CD14-positive monocyte (primary cell): Measurements from ENCODE around the gene DYNC1LI1. TPM values are rescaled to one million over a fixed set of nuclear protein-coding genes. Genes with fewer than 3 reads are reported as not detected.
A peak's percentile ranks its signal among the peaks of the same experiment; 100 is the strongest.

Experiments used
- DNase-seq, 3 donors: peaks; one replicate each; pipeline ENCODE4 v3.0.0-alpha.2; 2011 to 2022
- H2AFZ ChIP-seq: 2 replicates; pipeline ENCODE4 v1.6.0; 2012; ENCODE audit warnings: mild to moderate bottlenecking, low read depth, low read length, inconsistent platforms; ENCODE audit not compliant: insufficient read depth, poor library complexity, severe bottlenecking
- H3K27ac ChIP-seq, 2 donors: 1 replicate in 1 of 2; 2 replicates in 1 of 2; pipeline ENCODE4 v1.5.1; 2012 to 2013; ENCODE audit warnings: low read length in 2 of 2, control low read depth in 1 of 2, inconsistent platforms in 1 of 2, low read depth in 1 of 2, mild to moderate bottlenecking in 1 of 2
- H3K27me3 ChIP-seq, 2 donors: one replicate each; pipeline versions ENCODE4 v1.6.0 to v1.6.1; 2011 to 2013; ENCODE audit warnings: low read length in 2 of 2; ENCODE audit not compliant: control insufficient read depth in 2 of 2, insufficient read depth in 2 of 2
- H3K36me3 ChIP-seq, 2 donors: replicated peaks in 1 of 2; 1 replicate in 1 of 2; 2 replicates in 1 of 2; pipeline versions ENCODE4 v1.5.1 to v1.6.1; 2012 to 2013; ENCODE audit warnings: low read length in 2 of 2, control low read depth in 1 of 2, inconsistent platforms in 1 of 2, mild to moderate bottlenecking in 1 of 2; ENCODE audit not compliant: insufficient read depth in 2 of 2, control insufficient read depth in 1 of 2
- H3K4me1 ChIP-seq, 2 donors: 1 replicate in 1 of 2; 2 replicates in 1 of 2; pipeline versions ENCODE4 v1.5.1 to v1.6.1; 2012 to 2013; ENCODE audit warnings: low read length in 2 of 2, control low read depth in 1 of 2, inconsistent platforms in 1 of 2, mild to moderate bottlenecking in 1 of 2, moderate library complexity in 1 of 2; ENCODE audit not compliant: insufficient read depth in 2 of 2, control insufficient read depth in 1 of 2
- H3K4me2 ChIP-seq: replicated peaks from 2 replicates; pipeline ENCODE3; 2012; ENCODE audit warnings: low read length, moderate library complexity, mild to moderate bottlenecking; ENCODE audit not compliant: poor library complexity, severe bottlenecking; ENCODE audit errors: extremely low read depth
- H3K4me3 ChIP-seq, 3 experiments: fragments of 200-600 bp in 1 of 3; sonication (generic) in 1 of 3; replicated peaks in 1 of 3; 1 replicate in 2 of 3; 2 replicates in 1 of 3; pipeline ENCODE4 v1.5.1; 2011 to 2013; ENCODE audit warnings: low read length in 3 of 3, mild to moderate bottlenecking in 3 of 3, control low read depth in 2 of 3, low read depth in 2 of 3, inconsistent platforms in 1 of 3, moderate library complexity in 1 of 3
- H3K79me2 ChIP-seq: 2 replicates; pipeline ENCODE4 v1.6.0; 2012; ENCODE audit warnings: mild to moderate bottlenecking, control low read depth, inconsistent platforms, low read length, moderate library complexity; ENCODE audit not compliant: insufficient read depth
- H3K9ac ChIP-seq: 2 replicates; pipeline ENCODE4 v1.6.0; 2017; ENCODE audit warnings: low read length, mild to moderate bottlenecking; ENCODE audit not compliant: insufficient read depth, poor library complexity, severe bottlenecking
- H3K9me3 ChIP-seq, 2 donors: replicated peaks in 1 of 2; 1 replicate in 1 of 2; 2 replicates in 1 of 2; pipeline versions ENCODE4 v1.5.1 to v1.6.1; 2012 to 2013; ENCODE audit warnings: low read length in 2 of 2, control low read depth in 1 of 2; ENCODE audit not compliant: control insufficient read depth in 1 of 2, insufficient read depth in 1 of 2
- H4K20me1 ChIP-seq: 2 replicates; pipeline ENCODE4 v1.6.0; 2012; ENCODE audit warnings: mild to moderate bottlenecking, low read length, control low read depth, moderate library complexity; ENCODE audit not compliant: insufficient read depth
- H3K27ac Mint-ChIP-seq, 7 donors: one replicate each; pipeline ENCODE4 v1.8.0; 2020; ENCODE audit warnings: mild to moderate bottlenecking in 7 of 7, mixed read lengths in 7 of 7, moderate library complexity in 6 of 7, inconsistent platforms in 2 of 7
- H3K27me3 Mint-ChIP-seq, 3 donors: one replicate each; pipeline ENCODE4 v1.8.0; 2021 to 2022; ENCODE audit warnings: low read depth in 3 of 3, mild to moderate bottlenecking in 3 of 3, mixed read lengths in 3 of 3, moderate library complexity in 3 of 3, inconsistent platforms in 1 of 3
- H3K36me3 Mint-ChIP-seq, 2 donors: one replicate each; pipeline ENCODE4 v1.8.0; 2020; ENCODE audit warnings: mixed read lengths in 2 of 2, inconsistent platforms in 1 of 2, mild to moderate bottlenecking in 1 of 2
- H3K4me1 Mint-ChIP-seq: one replicate; pipeline ENCODE4 v1.8.0; 2020; ENCODE audit warnings: mild to moderate bottlenecking, mixed read lengths
- H3K4me3 Mint-ChIP-seq, 2 donors: one replicate each; pipeline ENCODE4 v1.8.0; 2020; ENCODE audit warnings: mild to moderate bottlenecking in 2 of 2, mixed read lengths in 2 of 2, moderate library complexity in 1 of 2
- H3K9me3 Mint-ChIP-seq, 7 donors: one replicate each; pipeline ENCODE4 v1.8.0; 2020 to 2022; ENCODE audit warnings: mixed read lengths in 7 of 7, mild to moderate bottlenecking in 6 of 7, moderate library complexity in 6 of 7, inconsistent platforms in 2 of 7
- WGBS: methylation state at CpG from one replicate; pipeline ENCODE4 v1.1.5; 2013; ENCODE audit warnings: missing lambda C conversion rate; ENCODE audit not compliant: insufficient coverage; 5-methylcytosine and 5-hydroxymethylcytosine counted together
- intact Hi-C, 2 donors: fragments of 100-400 bp; cut with micrococcal nuclease; formaldehyde crosslinking; loops; one replicate each; pipeline versions ENCODE4 v1.15.0 to v1.15.1; 2023
- polyA plus RNA-seq, 3 donors: library from polyadenylated mRNA; depleted of rRNA in 1 of 3; unstranded in 2 of 3; stranded (reverse) in 1 of 3; fragments of 300-500 nt in 2 of 3; fragments of >200 nt in 1 of 3; fragmentation: Illumina TruSeq in 2 of 3; gene quantifications; 1 replicate in 2 of 3; 2 replicates in 1 of 3; pipeline ENCODE4 v1.2.3, GENCODE V29; 2012 to 2021
- TF ChIP-seq, protein P1 (sequence below): fragments of 200-600 bp; IDR thresholded peaks from one replicate; pipeline ENCODE4 v1.8.0; 2022; ENCODE audit warnings: antibody characterized with exemption, mild to moderate bottlenecking

DYNC1LI1 gene
- polyA plus RNA-seq, 3 donors, result 23.5 to 50.1 (median 46.8) TPM

DNA sequence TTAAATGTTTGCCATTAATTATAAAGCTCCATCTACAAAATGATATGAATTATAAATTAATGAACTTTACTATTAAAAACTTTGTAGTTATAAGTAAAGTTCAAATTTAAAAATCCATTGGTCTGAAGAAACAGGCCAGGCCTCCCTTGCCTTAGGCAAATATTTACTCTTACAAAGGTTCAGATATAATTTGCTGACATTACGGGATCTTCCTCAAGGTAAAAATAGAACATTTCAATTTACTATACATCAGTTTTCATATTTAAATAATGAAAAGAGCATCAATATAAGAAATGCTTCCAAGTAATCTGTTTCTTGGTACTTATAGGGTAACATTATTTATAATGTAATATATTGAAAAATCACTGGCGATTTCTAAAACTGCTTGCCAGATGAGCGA is 71.7 kb downstream of the DYNC1LI1 start:
- H3K4me1 Mint-ChIP-seq, result peaks cover 61% of the 10 kb centered on the region
- Histone ChIP-seq H3K4me1 (peaks cover 47 to 63% of the 10 kb centered on the region in 2 donors), H4K20me1 (peaks cover 75% of the 10 kb centered on the region), H3K27ac (peak overlapping the region; percentile 61 to 81), H3K79me2 (peaks cover 89% of the 10 kb centered on the region), H3K9ac (no peak overlapping the region), H3K27me3 (no peaks in the 10 kb centered on the region), H3K4me3 (peak overlapping the region in 1 of 3 experiments; percentile 57), H3K9me3 (no peaks in the 10 kb centered on the region), H3K36me3 (peaks cover 0 to 14% of the 10 kb centered on the region in 2 donors), H3K4me2 (peak overlapping the region; percentile 77), H2AFZ (no peak overlapping the region)
- intact Hi-C loops, result no loop called here
- TF ChIP-seq, protein P1, sequence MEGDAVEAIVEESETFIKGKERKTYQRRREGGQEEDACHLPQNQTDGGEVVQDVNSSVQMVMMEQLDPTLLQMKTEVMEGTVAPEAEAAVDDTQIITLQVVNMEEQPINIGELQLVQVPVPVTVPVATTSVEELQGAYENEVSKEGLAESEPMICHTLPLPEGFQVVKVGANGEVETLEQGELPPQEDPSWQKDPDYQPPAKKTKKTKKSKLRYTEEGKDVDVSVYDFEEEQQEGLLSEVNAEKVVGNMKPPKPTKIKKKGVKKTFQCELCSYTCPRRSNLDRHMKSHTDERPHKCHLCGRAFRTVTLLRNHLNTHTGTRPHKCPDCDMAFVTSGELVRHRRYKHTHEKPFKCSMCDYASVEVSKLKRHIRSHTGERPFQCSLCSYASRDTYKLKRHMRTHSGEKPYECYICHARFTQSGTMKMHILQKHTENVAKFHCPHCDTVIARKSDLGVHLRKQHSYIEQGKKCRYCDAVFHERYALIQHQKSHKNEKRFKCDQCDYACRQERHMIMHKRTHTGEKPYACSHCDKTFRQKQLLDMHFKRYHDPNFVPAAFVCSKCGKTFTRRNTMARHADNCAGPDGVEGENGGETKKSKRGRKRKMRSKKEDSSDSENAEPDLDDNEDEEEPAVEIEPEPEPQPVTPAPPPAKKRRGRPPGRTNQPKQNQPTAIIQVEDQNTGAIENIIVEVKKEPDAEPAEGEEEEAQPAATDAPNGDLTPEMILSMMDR, result no peak
- no peak overlapping the region for H3K4me3 Mint-ChIP-seq
- peaks cover 14 to 37% of the 10 kb centered on the region in 2 donors for H3K36me3 Mint-ChIP-seq
- H3K9me3 Mint-ChIP-seq, result no peaks in the 10 kb centered on the region
- H3K27ac Mint-ChIP-seq, result peak overlapping the region in 3 of 7 donors; percentile 85 to 90 (median 90)
- WGBS, result 100% methylated on average over 2 of the region's 3 CpGs
- no peaks in the 10 kb centered on the region for H3K27me3 Mint-ChIP-seq
- DNase-seq, result no peak

DNA sequence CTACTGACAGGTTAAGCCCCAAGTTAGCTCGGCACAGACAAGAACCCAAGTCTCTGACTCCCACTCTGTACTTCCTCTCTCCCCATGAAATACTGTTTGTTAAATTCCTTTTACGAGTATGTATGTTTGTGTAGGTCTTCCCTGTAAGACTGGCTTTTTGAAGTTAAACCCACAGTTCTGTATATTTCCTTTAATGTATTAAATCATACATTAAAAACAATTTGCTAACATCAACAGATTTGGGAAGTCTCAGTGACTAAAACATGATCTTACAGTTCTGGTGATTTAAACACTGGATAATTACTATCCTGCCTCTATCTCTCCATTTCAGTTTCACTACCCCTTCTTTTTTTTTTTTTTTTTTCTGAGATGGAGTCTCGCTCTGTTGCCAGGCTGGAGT is 72.4 kb downstream of the DYNC1LI1 start:
- H3K4me3 ChIP-seq, result peak overlapping the region in 2 of 3 experiments; percentile 2 to 57
- Mint-ChIP-seq H3K27me3 (no peaks in the 10 kb centered on the region), H3K4me1 (peaks cover 60% of the 10 kb centered on the region), H3K9me3 (no peaks in the 10 kb centered on the region), H3K4me3 (peak overlapping the region; percentile 68 to 71), H3K36me3 (peaks cover 14 to 37% of the 10 kb centered on the region in 2 donors), H3K27ac (peak overlapping the region; percentile 85 to 93 (median 90))
- intact Hi-C loops, result no loop called here
- H3K27ac ChIP-seq, result peak overlapping the region; percentile 61 to 81
- peak overlapping the region; percentile 77 for H3K4me2 ChIP-seq
- H3K4me1 ChIP-seq, result peaks cover 45 to 69% of the 10 kb centered on the region in 2 donors
- peak; percentile 18 to 55 (median 47) for DNase-seq
- peaks cover 0 to 20% of the 10 kb centered on the region in 2 donors for H3K36me3 ChIP-seq
- H3K9me3 ChIP-seq, result no peaks in the 10 kb centered on the region
- H3K79me2 ChIP-seq, result peaks cover 97% of the 10 kb centered on the region
- no peak overlapping the region for H2AFZ ChIP-seq
- no peak overlapping the region for H3K9ac ChIP-seq
- peaks cover 83% of the 10 kb centered on the region for H4K20me1 ChIP-seq
- TF ChIP-seq, protein P1, result no peak
- WGBS, result no CpG with 5 or more reads among the region's 3 CpGs
- no peaks in the 10 kb centered on the region for H3K27me3 ChIP-seq
